IMR-90 (cell line): ENCODE data around the gene FKRP. TPM values are rescaled to one million over a fixed set of nuclear protein-coding genes. Genes with fewer than 3 reads are reported as not detected.

Experiments used
- ATAC-seq: fragments of 200-7000 bp; cut with Tn5 transposase; 2 replicates; pipeline ENCODE4 v1.9.1; 2020; ENCODE audit warnings: low read depth, mild to moderate bottlenecking, moderate library complexity
- BruUV-seq: library from RNA; stranded (reverse); fragments of 400-500 nt; replicated peaks from 2 replicates; lab custom pipeline; 2021; lab: Mats Ljungman, UMichigan
- CTCF ChIA-PET: fragments of 300-600 bp; formaldehyde crosslinking; extraction: SDS; loops from one replicate; lab custom pipeline; 2021; ENCODE audit warnings: antibody characterized with exemption; lab: Yijun Ruan, JAX
- POLR2A ChIA-PET: fragments of 300-600 bp; sonication (Branson Sonifier 250); formaldehyde crosslinking; loops from one replicate; lab custom pipeline; 2022; ENCODE audit warnings: antibody characterized with exemption; ENCODE audit not compliant: unreplicated experiment; lab: Charles Lee
- DNase-seq: peaks from one replicate; pipeline ENCODE4 v3.0.0; 2013
- H2AFZ ChIP-seq: replicated peaks from 2 replicates; pipeline ENCODE3; 2013; ENCODE audit warnings: low read length, mild to moderate bottlenecking; ENCODE audit not compliant: poor library complexity
- H2AK5ac ChIP-seq: 2 replicates; pipeline ENCODE4 v1.6.1; 2013; ENCODE audit warnings: low read depth, low read length, inconsistent platforms
- H2AK9ac ChIP-seq: replicated peaks from 2 replicates; pipeline ENCODE3; 2013; ENCODE audit warnings: mild to moderate bottlenecking, low read depth, low read length, moderate library complexity; ENCODE audit not compliant: poor library complexity
- H2BK120ac ChIP-seq: 2 replicates; pipeline ENCODE4 v1.6.1; 2013; ENCODE audit warnings: low read depth, low read length, inconsistent platforms
- H2BK15ac ChIP-seq: 3 replicates; pipeline ENCODE4 v1.6.1; 2013; ENCODE audit warnings: low read depth, low read length, inconsistent platforms
- H2BK20ac ChIP-seq: 2 replicates; pipeline ENCODE4 v1.6.1; 2013; ENCODE audit warnings: low read depth, mild to moderate bottlenecking, inconsistent platforms, low read length, moderate library complexity
- H2BK5ac ChIP-seq: 2 replicates; pipeline ENCODE4 v1.6.1; 2013; ENCODE audit warnings: mild to moderate bottlenecking, low read depth, low read length, inconsistent platforms; ENCODE audit not compliant: poor library complexity, severe bottlenecking
- H3K14ac ChIP-seq: replicated peaks from 2 replicates; pipeline ENCODE4 v1.6.1; 2013; ENCODE audit warnings: low read depth, low read length, inconsistent platforms
- H3K18ac ChIP-seq: 2 replicates; pipeline ENCODE4 v1.6.1; 2013; ENCODE audit warnings: low read depth, low read length, control low read depth
- H3K23ac ChIP-seq: 2 replicates; pipeline ENCODE4 v1.6.1; 2013; ENCODE audit warnings: low read depth, low read length, inconsistent platforms
- H3K27ac ChIP-seq: 2 replicates; pipeline ENCODE4 v1.5.1; 2013; ENCODE audit warnings: mild to moderate bottlenecking, control low read depth, low read length; ENCODE audit not compliant: insufficient read depth
- H3K27me3 ChIP-seq: 2 replicates; pipeline ENCODE4 v1.6.1; 2013; ENCODE audit warnings: low read length; ENCODE audit not compliant: control insufficient read depth, insufficient read depth
- H3K36me3 ChIP-seq: 2 replicates; pipeline ENCODE4 v1.6.1; 2013; ENCODE audit warnings: low read length, mixed read lengths; ENCODE audit not compliant: control insufficient read depth, insufficient read depth
- H3K4ac ChIP-seq: 2 replicates; pipeline ENCODE4 v1.6.1; 2013; ENCODE audit warnings: low read depth, low read length, inconsistent platforms
- H3K4me1 ChIP-seq: 2 replicates; pipeline ENCODE4 v1.6.1; 2013; ENCODE audit warnings: low read length, mixed read lengths; ENCODE audit not compliant: control insufficient read depth, insufficient read depth
- H3K4me2 ChIP-seq: 2 replicates; pipeline ENCODE4 v1.6.1; 2013; ENCODE audit warnings: low read depth, mild to moderate bottlenecking, control low read depth, low read length, moderate library complexity
- H3K4me3 ChIP-seq: 2 replicates; pipeline ENCODE4 v1.5.1; 2013; ENCODE audit warnings: low read depth, mild to moderate bottlenecking, control low read depth, low read length, moderate library complexity; ENCODE audit not compliant: insufficient read depth
- H3K56ac ChIP-seq: 2 replicates; pipeline ENCODE4 v1.6.1; 2013; ENCODE audit warnings: low read length, inconsistent platforms; ENCODE audit not compliant: insufficient read depth; ENCODE audit errors: extremely low read depth
- H3K79me1 ChIP-seq, 2 experiments: 2 replicates each; pipeline ENCODE4 v1.6.1; 2013; ENCODE audit warnings: low read length in 2 of 2, inconsistent platforms in 1 of 2, low read depth in 1 of 2
- H3K9ac ChIP-seq: 2 replicates; pipeline ENCODE4 v1.6.1; 2013; ENCODE audit warnings: low read depth, low read length, control low read depth
- H3K9me1 ChIP-seq: 2 replicates; pipeline ENCODE4 v1.6.1; 2013; ENCODE audit warnings: low read length, inconsistent platforms; ENCODE audit not compliant: insufficient read depth
- H3K9me3 ChIP-seq: 2 replicates; pipeline ENCODE4 v1.6.1; 2013; ENCODE audit warnings: low read length; ENCODE audit not compliant: control insufficient read depth, insufficient read depth
- H4K20me1 ChIP-seq: 2 replicates; pipeline ENCODE4 v1.6.1; 2013; ENCODE audit warnings: low read length, inconsistent platforms; ENCODE audit not compliant: insufficient read depth
- H4K5ac ChIP-seq: 2 replicates; pipeline ENCODE4 v1.6.1; 2013; ENCODE audit warnings: mild to moderate bottlenecking, low read depth, low read length, control low read depth
- H4K8ac ChIP-seq, 2 experiments: 2 replicates each; pipeline ENCODE4 v1.6.1; 2013; ENCODE audit warnings: low read depth in 2 of 2, low read length in 2 of 2, control low read depth in 1 of 2, inconsistent platforms in 1 of 2
- H4K91ac ChIP-seq: 2 replicates; pipeline ENCODE4 v1.6.1; 2013; ENCODE audit warnings: low read depth, low read length, inconsistent platforms; ENCODE audit not compliant: insufficient read depth
- ELK1 ChIP-seq: fragments of 150-350 bp; IDR thresholded peaks from 2 replicates; pipeline ENCODE4 v1.6.1; 2016; ENCODE audit warnings: low read depth, mild to moderate bottlenecking, low read length, moderate library complexity, borderline replicate concordance
- RFX5 ChIP-seq: IDR thresholded peaks from 2 replicates; pipeline ENCODE4 v1.8.0; 2012; ENCODE audit warnings: low read depth, mild to moderate bottlenecking, low read length, moderate library complexity
- WGBS, 2 experiments: methylation state at CpG; one replicate each; pipeline versions ENCODE4 v1.1.5 to v1.1.7; 2013; ENCODE audit warnings: missing lambda C conversion rate in 2 of 2; ENCODE audit not compliant: insufficient read length in 1 of 2; ENCODE audit errors: extremely low coverage in 2 of 2; 5-methylcytosine and 5-hydroxymethylcytosine counted together
- dilution Hi-C: fragments of 300-500 bp; cut with HindIII; formaldehyde crosslinking; loops from one replicate; pipeline ENCODE4 v1.14.3; 2018; ENCODE audit warnings: low sequenced_read_pairs; ENCODE audit not compliant: unreplicated experiment
- in situ Hi-C: fragments of 300-500 bp; cut with MboI; formaldehyde crosslinking; loops from 3 replicates; pipeline ENCODE4 v1.14.3; 2019; ENCODE audit warnings: low sequenced_read_pairs, inconsistent platforms, mixed read lengths
- intact Hi-C: fragments of 100-400 bp; cut with micrococcal nuclease; formaldehyde crosslinking; loops from 2 replicates; pipeline ENCODE4 v1.10.0; 2022
- polyA plus RNA-seq, 3 experiments: library from polyadenylated mRNA; depleted of rRNA; stranded (reverse); fragments of >200 nt; gene quantifications; 2 replicates each; pipeline ENCODE4 v1.2.3, GENCODE V29; 2012; ENCODE audit warnings: low replicate concordance in 1 of 3
- total RNA-seq: library from RNA; depleted of rRNA; stranded (reverse); fragments of >200 nt; gene quantifications from 2 replicates; pipeline ENCODE4 v1.2.3, GENCODE V29; 2012

FKRP gene
- total and polyA plus RNA-seq, 2 of the 4 experiments (the other 2 are of a cell fraction): 6.1 to 25.3 TPM

- H2AK9ac ChIP-seq: peak overlapping the region; percentile 28
- H3K9me1 ChIP-seq: 0 out of 2 replicates have a peak, but pooled peaks cover 6% of the 10 kb centered on the region
- H3K56ac ChIP-seq: no peak overlapping the region
- POLR2A ChIA-PET: no interaction called here
- intact Hi-C loops: no loop called here
- no peaks in the 10 kb centered on the region for H3K9me3 ChIP-seq
- no peak for DNase-seq
- H3K36me3 ChIP-seq: peaks cover 55% of the 10 kb centered on the region
- CTCF ChIA-PET: no interaction called here
- peaks cover 19% of the 10 kb centered on the region for H4K20me1 ChIP-seq
- H3K4me1 ChIP-seq: no peaks in the 10 kb centered on the region
- no peak overlapping the region for H4K8ac ChIP-seq
- no peaks in the 10 kb centered on the region for H3K27me3 ChIP-seq
- no peak overlapping the region for H3K27ac ChIP-seq
- H2BK15ac ChIP-seq: no peak overlapping the region
- in situ Hi-C loops: no loop called here
- H4K91ac ChIP-seq: no peak overlapping the region
- dilution Hi-C loops: no loop called here
- TF ChIP-seq RFX5 (no peak), ELK1 (no peak)
- H3K9ac ChIP-seq: no peak overlapping the region
- ATAC-seq: no peak
- no peak overlapping the region for H2BK20ac ChIP-seq
- H2BK5ac ChIP-seq: no peak overlapping the region
- H3K4ac ChIP-seq: no peak overlapping the region
- no CpG with 5 or more reads among the region's 13 CpGs for WGBS, 2 experiments
- H2AFZ ChIP-seq: no peak overlapping the region
- no peak overlapping the region for H2BK120ac ChIP-seq
- H3K4me2 ChIP-seq: no peak overlapping the region
- no peak overlapping the region for H2AK5ac ChIP-seq
- no peak overlapping the region for H3K14ac ChIP-seq
- H3K79me1 ChIP-seq: peaks cover 0 to 26% of the 10 kb centered on the region in 2 experiments; a peak in 3 of 4 replicates
- H3K4me3 ChIP-seq: no peak overlapping the region
- no TSS peak for BruUV-seq
- no peak overlapping the region for H4K5ac ChIP-seq
- no peak overlapping the region for H3K23ac ChIP-seq
- H3K18ac ChIP-seq: no peak overlapping the region
These were observed 45.2 kb upstream of the FKRP start for GRCh38 chr19:46700704-46701103.
